GM21390 (cell line): ENCODE data around the gene SHOC2.
"Not testable (repeated sequence)": the region's sequence is repeated elsewhere in the genome, so short reads cannot be mapped to it uniquely, and the experiment has no call there.

ENCODE experiments used
- ATAC-seq: cut with Tn5 transposase; IDR thresholded peaks from one replicate; pipeline ENCODE4 v1.9.1; 2021; ENCODE audit not compliant: unreplicated experiment

The SHOC2 gene

GRCh38 chr10:110901954-110902819, 17.2 kb upstream of the SHOC2 start:
- ATAC-seq = no peak

- peak; percentile 61 for ATAC-seq
Measured at GRCh38 chr10:110903280-110904278, 15.8 kb upstream of the SHOC2 start.

DNA sequence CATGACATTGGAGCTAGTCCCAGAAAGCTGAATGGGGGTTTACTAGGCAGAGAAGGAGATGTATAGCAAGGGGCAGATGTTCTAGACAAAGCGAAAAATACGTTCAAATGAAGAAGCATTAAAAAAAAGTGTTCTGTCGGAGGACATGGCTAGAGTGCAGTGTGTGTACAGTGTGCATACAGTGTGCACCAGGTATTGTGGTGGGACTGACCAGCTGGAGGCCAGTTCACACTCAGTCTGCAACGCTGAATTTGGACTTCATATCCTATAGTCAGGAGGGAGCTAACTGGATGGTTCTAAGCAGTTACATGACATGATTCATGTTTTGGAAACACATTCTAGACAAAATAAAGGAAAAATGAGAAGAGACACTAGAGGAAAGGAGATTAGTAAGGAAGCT, 9.3 kb upstream of the SHOC2 start:
- ATAC-seq = no peak

DNA sequence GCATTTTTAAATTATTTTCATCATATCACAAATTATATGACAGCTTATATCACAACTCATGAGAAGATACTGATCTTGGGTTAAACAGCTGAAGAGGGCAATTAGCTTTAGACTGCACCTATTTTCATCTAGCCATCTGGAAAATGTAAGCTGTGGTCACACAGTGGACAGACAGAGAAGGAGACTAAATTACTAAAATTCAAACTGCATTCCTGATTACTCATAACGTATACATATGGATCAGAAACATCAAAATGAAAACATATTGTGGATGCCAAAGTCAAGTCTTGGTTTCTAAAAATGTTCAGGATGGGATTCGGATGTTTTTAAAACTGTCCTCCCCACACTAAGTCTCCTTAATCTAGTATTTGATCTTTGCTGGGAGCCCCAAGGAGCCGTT, 7.0 kb upstream of the SHOC2 start:
- ATAC-seq = no peak

DNA sequence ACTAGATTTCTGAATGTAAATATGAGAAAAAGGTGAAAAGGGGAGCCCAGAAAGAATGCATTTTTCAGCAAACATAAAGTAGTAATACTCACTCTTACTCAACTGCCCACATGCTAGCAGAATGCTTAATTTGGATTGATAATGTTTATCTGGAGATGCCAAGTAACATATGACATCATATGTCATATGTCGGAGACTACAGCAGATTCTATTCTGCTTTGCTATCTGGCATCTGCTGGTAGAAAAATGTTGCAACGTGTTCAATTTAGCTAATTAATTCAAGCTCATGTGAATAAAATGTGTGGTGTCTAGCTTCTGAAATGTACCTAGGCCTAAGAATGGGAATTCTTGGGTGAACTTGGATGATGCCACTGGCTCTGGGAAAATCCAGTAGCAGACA, 5.0 kb upstream of the SHOC2 start:
- ATAC-seq = no peak

DNA sequence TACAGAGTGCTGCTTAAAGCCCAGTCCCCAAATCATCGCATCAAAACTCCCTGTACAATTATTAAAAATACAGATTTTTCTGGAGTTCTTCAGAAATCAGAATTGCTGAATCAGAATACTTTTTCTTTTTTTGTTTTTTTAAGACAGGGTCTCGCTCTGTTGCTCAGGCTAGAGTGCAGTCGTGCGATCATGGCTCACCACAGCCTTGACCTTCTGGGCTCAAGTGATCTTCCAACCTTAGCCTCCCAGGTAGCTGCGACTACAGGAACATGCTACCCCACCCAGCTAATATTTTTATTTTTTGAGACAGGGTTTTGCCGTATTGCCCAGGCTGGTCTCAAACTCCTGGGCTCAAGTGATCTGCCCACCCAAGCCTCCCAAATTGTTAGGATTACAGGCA, 4.4 kb upstream of the SHOC2 start:
- ATAC-seq = no peak

DNA sequence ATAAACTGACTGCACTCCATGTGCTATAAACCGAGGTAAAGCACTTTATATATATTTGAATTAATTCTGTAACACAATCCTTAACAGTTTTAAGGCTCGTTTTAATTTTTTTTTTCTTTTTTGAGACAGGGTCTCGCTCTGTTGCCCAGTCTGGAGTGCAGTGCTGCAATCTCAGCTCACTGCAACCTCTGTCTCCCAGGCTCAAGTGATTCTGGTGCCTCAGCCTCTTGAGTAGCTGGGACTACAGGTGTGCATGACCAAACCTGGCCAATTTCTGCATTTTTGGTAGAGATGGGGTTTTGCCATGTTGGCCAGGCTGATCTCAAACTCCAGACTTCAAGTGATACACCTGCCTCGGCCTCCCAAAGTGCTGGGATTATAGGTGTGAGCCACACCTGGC, 3.8 kb upstream of the SHOC2 start:
- not testable (repeated sequence) for ATAC-seq

GRCh38 chr10:110916554-110917346, 2.7 kb upstream of the SHOC2 start:
- no peak for ATAC-seq

- ATAC-seq = no peak
Measured at GRCh38 chr10:110918269-110918642, 1.1 kb upstream of the SHOC2 start.

DNA sequence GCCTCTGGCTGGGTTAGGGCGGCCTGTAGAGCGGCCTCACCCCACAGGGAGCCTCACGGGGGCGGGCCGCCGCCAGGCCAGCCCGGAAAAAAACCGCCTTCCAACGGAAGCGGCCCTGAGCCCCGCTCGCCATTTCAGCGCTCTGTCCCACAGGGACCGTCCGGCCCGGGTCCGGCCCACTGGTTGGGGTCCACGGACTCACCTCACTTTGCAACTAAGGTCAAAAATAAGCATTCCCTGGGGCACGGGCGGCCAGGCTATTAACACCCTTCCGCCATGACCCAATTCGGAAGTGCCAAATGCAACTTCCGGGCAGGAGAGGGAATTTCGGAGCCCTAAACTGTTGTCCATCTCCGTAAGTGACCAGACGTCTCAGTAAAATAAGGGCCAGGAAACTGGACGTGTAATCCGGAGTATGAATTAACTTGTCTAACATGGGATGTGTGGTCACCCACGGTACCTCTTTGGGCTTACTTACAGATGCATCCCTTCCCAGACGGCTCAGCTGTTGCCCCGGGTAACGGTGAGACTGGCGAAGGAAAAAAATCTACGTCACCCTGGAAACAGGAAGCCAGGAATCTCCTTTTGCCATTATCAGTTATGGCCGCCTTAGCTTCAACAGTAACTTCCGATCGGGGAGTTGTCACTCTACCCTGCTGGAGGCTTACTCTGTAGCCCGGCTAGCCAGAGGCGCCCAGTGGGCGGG, 608 bp upstream of the SHOC2 start, which contains the start of gene BBIP1:
TSS of gene BBIP1 (minus strand) at position 538 of the 706 bp plus-strand sequence. CDS start 1,023 bp downstream, outside the sequence.
- ATAC-seq = peak; percentile 77

DNA sequence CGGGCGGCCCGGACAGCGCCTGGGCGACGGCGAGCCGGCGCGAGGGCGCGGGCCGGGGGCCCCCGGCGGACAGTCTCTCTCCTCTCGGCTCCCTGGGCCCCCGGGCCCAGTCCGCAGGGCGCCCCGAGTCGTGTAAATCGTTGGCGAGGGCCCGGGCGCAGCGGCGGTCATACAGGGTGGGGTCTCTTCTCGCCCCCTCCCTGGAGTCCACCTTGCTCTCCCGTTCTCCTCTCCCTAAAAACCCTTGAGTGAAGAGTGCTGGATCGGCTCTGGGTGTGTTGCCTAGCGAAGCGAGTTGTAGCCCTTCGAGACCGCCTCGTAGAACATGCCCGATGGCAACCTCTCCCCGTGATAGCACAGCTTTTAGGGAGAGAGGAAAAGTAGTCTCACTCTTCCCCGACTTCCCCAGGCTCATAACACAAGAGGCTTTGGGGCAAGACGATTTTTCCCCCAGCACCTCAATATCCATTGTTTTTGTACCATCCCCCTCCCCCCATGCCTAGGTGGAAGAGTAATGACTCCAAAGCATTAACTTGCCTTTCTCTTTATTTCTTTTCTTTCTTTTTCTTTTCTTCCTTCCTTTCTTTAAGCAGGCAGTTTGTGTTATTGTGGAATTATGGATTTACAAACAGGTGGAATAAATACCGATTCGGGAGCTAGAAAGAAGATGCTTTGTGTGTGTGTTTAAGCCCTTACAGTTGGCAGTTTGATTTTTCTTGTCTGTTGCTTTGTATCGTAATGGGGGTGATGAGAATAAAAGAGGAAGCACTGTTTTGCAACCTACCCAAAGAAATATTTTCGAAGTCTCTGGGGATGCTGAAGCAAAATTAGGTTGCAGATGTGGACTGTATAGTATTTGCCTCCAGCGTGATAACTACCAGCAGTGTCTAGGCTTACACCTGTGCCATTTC, 822 bp downstream of the SHOC2 start:
- peak; percentile 35 for ATAC-seq

GRCh38 chr10:110923856-110924493, 4.6 kb downstream of the SHOC2 start:
- peak; percentile 26 for ATAC-seq

DNA sequence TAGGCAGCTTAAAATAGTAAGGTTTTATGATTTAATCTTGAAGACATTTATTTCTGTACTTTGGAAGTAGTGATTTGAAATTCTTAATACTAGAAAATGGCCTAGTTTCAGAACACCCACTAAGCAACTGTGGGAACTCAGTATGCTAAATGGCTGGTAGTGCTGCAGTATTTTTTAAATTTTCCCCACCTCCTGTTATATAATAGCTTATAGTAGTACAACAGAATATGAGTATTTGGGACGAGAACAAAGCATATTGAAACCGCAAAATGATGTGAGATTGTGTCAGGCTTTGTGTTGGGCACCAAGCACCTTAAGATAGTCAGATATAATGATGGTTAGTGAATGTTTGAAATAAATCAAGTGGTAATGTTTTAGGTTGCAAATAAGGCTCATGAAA, 8.1 kb downstream of the SHOC2 start:
- ATAC-seq = no peak

DNA sequence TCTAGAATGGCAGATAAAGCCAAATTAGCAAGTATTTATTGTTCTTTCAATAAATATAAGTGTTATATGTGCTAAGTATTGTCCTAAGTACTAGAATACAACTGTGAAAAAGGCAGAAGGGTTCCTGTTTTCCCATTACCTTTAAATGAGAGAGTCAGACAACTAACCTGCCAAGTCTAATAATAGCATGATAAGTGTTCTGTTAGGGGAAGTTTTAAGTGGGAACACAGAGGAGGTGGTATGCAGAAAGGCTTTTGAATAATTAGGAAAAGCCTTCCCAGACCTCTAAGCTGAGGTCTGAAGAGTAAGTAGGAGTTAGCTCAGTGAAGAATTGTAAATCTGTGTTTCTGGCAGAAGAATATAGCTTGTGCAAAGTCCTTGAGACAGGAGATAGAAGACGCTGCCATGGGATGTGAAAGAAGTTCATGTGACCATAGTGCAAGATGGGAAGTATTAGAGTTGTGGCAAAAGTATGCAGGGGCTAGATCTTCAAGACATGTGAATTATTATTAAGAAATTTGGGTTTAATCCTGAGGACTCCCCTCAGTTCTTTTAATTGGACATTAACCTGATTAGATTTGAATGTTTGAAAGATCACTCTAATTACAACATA, 12.5 kb downstream of the SHOC2 start:
- ATAC-seq = no peak

DNA sequence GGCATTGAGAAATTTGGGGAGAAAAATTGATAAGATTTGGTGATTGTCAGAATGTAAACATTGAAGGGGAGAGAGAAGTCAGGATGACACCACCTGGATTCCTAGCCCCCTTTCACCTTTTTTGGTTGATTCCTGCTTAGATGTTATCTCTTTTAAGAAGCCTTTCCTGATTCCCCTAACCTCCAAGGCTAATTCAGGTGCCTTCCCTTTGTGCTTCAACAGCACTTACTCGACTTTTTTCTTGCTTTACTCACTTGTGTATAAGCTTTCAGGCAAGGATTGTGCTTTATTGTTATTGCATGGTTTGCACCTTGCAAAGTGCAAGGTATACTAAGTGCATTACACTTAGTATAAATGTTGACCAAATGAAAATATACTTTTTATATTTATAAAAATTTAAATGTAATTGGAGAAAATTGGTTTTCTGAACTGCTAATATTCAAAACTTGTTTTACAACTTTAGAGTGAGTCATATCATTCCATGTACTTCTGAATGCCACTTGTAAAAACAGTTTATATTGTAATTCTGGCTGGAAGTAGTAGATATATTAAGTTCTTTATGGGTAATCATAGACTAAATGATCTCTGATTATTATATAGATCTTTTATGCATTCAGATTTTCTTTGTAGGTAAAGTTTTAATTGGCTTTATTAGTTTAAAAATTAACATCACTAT, 13.2 kb downstream of the SHOC2 start:
- no peak for ATAC-seq

GRCh38 chr10:110936757-110937156, 17.4 kb downstream of the SHOC2 start:
- no peak for ATAC-seq

GRCh38 chr10:110939419-110939818, 20.0 kb downstream of the SHOC2 start:
- no peak for ATAC-seq
